Muscle of leg (tissue), 11 donors: ENCODE data around the gene SOAT2. TPM values are rescaled to one million over a fixed set of nuclear protein-coding genes. Genes with fewer than 3 reads are reported as not detected.
A peak's percentile ranks its signal among the peaks of the same experiment; 100 is the strongest.
"Not testable (repeated sequence)": the region's sequence is repeated elsewhere in the genome, so short reads cannot be mapped to it uniquely, and the experiment has no call there.

Source experiments
- DNase-seq: peaks from one replicate; pipeline ENCODE4 v3.0.0; 2013
- H3K27ac ChIP-seq: one replicate; pipeline ENCODE4 v1.5.1; 2013; ENCODE audit warnings: mild to moderate bottlenecking, low read length, control low read depth
- H3K27me3 ChIP-seq: one replicate; pipeline ENCODE4 v1.6.1; 2013; ENCODE audit warnings: low read length; ENCODE audit not compliant: control insufficient read depth, insufficient read depth
- H3K36me3 ChIP-seq: one replicate; pipeline ENCODE4 v1.6.1; 2013; ENCODE audit warnings: low read length; ENCODE audit not compliant: control insufficient read depth, insufficient read depth
- H3K4me1 ChIP-seq: one replicate; pipeline ENCODE4 v1.6.1; 2013; ENCODE audit warnings: low read length; ENCODE audit not compliant: control insufficient read depth, insufficient read depth
- H3K4me3 ChIP-seq: one replicate; pipeline ENCODE4 v1.5.1; 2013; ENCODE audit warnings: low read length, control low read depth
- H3K9me3 ChIP-seq: replicated peaks from 2 replicates; pipeline ENCODE4 v1.6.1; 2013; ENCODE audit warnings: low read depth, low read length; ENCODE audit not compliant: control insufficient read depth
- WGBS: methylation state at CpG from one replicate; pipeline ENCODE4 v1.1.5; 2013; ENCODE audit warnings: missing lambda C conversion rate; ENCODE audit not compliant: insufficient coverage; 5-methylcytosine and 5-hydroxymethylcytosine counted together
- polyA plus RNA-seq, 8 donors: library from polyadenylated mRNA; unstranded; fragments of 120-200 nt; gene quantifications; one replicate each; pipeline versions ENCODE4 v1.2.1 to v1.2.3, GENCODE V29; 2013; ENCODE audit warnings: inconsistent platforms in 1 of 8, low replicate concordance in 1 of 8; ENCODE audit not compliant: insufficient read length in 8 of 8, insufficient read depth in 1 of 8
- total RNA-seq: library from RNA; stranded (reverse); fragments of 120-200 nt; gene quantifications from one replicate; pipeline ENCODE4 v1.2.4, GENCODE V29; 2013

The SOAT2 gene
- total and polyA plus RNA-seq, 9 donors, result 0.04 to 4.8 (median 0.14) TPM

GRCh38 chr12:53090554-53090953 lies 12.7 kb upstream of the SOAT2 start:
- Histone ChIP-seq H3K27me3 (no peaks in the 10 kb centered on the region), H3K9me3 (no peaks in the 10 kb centered on the region), H3K4me3 (no peak overlapping the region), H3K4me1 (peaks cover 3% of the 10 kb centered on the region), H3K36me3 (no peaks in the 10 kb centered on the region), H3K27ac (no peak overlapping the region)
- DNase-seq, result no peak
- WGBS, result no CpG with 5 or more reads among the region's 2 CpGs

GRCh38 chr12:53091756-53092155 lies 11.5 kb upstream of the SOAT2 start:
- no peak overlapping the region for H3K27ac ChIP-seq
- no peaks in the 10 kb centered on the region for H3K27me3 ChIP-seq
- no peak overlapping the region for H3K4me3 ChIP-seq
- no peaks in the 10 kb centered on the region for H3K36me3 ChIP-seq
- peaks cover 12% of the 10 kb centered on the region for H3K4me1 ChIP-seq
- H3K9me3 ChIP-seq, result no peaks in the 10 kb centered on the region
- WGBS, result no CpG with 5 or more reads among the region's 6 CpGs
- DNase-seq, result no peak

- DNase-seq, result no peak
- 33% methylated on average over 2 of the region's 6 CpGs for WGBS
- H3K27me3 ChIP-seq, result no peaks in the 10 kb centered on the region
- no peaks in the 10 kb centered on the region for H3K36me3 ChIP-seq
- H3K9me3 ChIP-seq, result no peaks in the 10 kb centered on the region
- peak overlapping the region; percentile 29 for H3K27ac ChIP-seq
- peaks cover 33% of the 10 kb centered on the region for H3K4me1 ChIP-seq
- H3K4me3 ChIP-seq, result no peak overlapping the region
These were observed 9.4 kb upstream of the SOAT2 start for GRCh38 chr12:53093777-53094393.

- H3K36me3 ChIP-seq, result no peaks in the 10 kb centered on the region
These were observed 8.9 kb upstream of the SOAT2 start for GRCh38 chr12:53094394-53094787.

GRCh38 chr12:53094796-53095595 lies 8.3 kb upstream of the SOAT2 start:
- WGBS, result no CpG with 5 or more reads among the region's 5 CpGs
- peaks cover 38% of the 10 kb centered on the region for H3K4me1 ChIP-seq
- H3K36me3 ChIP-seq, H3K27ac ChIP-seq, H3K27me3 ChIP-seq, DNase-seq, H3K4me3 ChIP-seq, H3K9me3 ChIP-seq: not testable (repeated sequence)

More at GRCh38 chr12:53094394-53094787, 8.9 kb upstream of the SOAT2 start:
- 65% methylated on average over 5 of the region's 6 CpGs for WGBS
- Histone ChIP-seq H3K9me3 (no peaks in the 10 kb centered on the region), H3K27me3 (no peaks in the 10 kb centered on the region), H3K4me3 (no peak overlapping the region), H3K4me1 (peaks cover 38% of the 10 kb centered on the region), H3K27ac (peak overlapping the region; percentile 29)
- no peak for DNase-seq

- WGBS, result no CpG with 5 or more reads among the region's 3 CpGs
- peaks cover 38% of the 10 kb centered on the region for H3K4me1 ChIP-seq
- not testable (repeated sequence) for H3K9me3 ChIP-seq, DNase-seq, H3K36me3 ChIP-seq, H3K27me3 ChIP-seq, H3K27ac ChIP-seq, H3K4me3 ChIP-seq
These were observed 7.7 kb upstream of the SOAT2 start for GRCh38 chr12:53095596-53095895.

GRCh38 chr12:53096089-53096741 lies 7.1 kb upstream of the SOAT2 start:
- 16% methylated on average over 6 of the region's 11 CpGs for WGBS
- peak overlapping the region; percentile 73 for H3K4me3 ChIP-seq
- peak; percentile 96 for DNase-seq
- peaks cover 38% of the 10 kb centered on the region for H3K4me1 ChIP-seq
- H3K36me3 ChIP-seq, result peaks cover 9% of the 10 kb centered on the region
- peak overlapping the region; percentile 91 for H3K27ac ChIP-seq
- H3K9me3 ChIP-seq, result no peaks in the 10 kb centered on the region
- H3K27me3 ChIP-seq, result no peaks in the 10 kb centered on the region

GRCh38 chr12:53096759-53097158 lies 6.5 kb upstream of the SOAT2 start:
- no peaks in the 10 kb centered on the region for H3K9me3 ChIP-seq
- peaks cover 11% of the 10 kb centered on the region for H3K36me3 ChIP-seq
- 9% methylated on average over 7 of the region's 9 CpGs for WGBS
- H3K4me3 ChIP-seq, result peak overlapping the region; percentile 73
- peak overlapping the region; percentile 91 for H3K27ac ChIP-seq
- no peaks in the 10 kb centered on the region for H3K27me3 ChIP-seq
- peaks cover 38% of the 10 kb centered on the region for H3K4me1 ChIP-seq
- DNase-seq, result no peak

- no peaks in the 10 kb centered on the region for H3K9me3 ChIP-seq
- DNase-seq, result peak; percentile 91
- H3K27ac ChIP-seq, result peak overlapping the region; percentile 91
- WGBS, result 0% methylated on average over 4 of the region's 9 CpGs
- peaks cover 38% of the 10 kb centered on the region for H3K4me1 ChIP-seq
- no peaks in the 10 kb centered on the region for H3K27me3 ChIP-seq
- peaks cover 11% of the 10 kb centered on the region for H3K36me3 ChIP-seq
- peak overlapping the region; percentile 73 for H3K4me3 ChIP-seq
These were observed 6.1 kb upstream of the SOAT2 start for GRCh38 chr12:53097207-53097563.

GRCh38 chr12:53097564-53098353 lies 5.5 kb upstream of the SOAT2 start, which contains the start of gene IGFBP6:
Gene IGFBP6, plus strand, starts transcription at chr12:53097667. Its CDS starts 51 bp downstream, at chr12:53097718.
- Histone ChIP-seq H3K27ac (peak within 1 kb of the TSS; percentile 91), H3K36me3 (peaks cover 11% of the 10 kb centered on the region), H3K4me1 (peaks cover 41% of the 10 kb centered on the region), H3K27me3 (no peaks in the 10 kb centered on the region), H3K4me3 (peak within 1 kb of the TSS; percentile 73), H3K9me3 (no peaks in the 10 kb centered on the region)
- WGBS, result under 1% methylated on average over 47 of the region's 51 CpGs
- peak; percentile 75 for DNase-seq
